ENCODE data around the gene KCNQ5.

KCNQ5 gene

DNA sequence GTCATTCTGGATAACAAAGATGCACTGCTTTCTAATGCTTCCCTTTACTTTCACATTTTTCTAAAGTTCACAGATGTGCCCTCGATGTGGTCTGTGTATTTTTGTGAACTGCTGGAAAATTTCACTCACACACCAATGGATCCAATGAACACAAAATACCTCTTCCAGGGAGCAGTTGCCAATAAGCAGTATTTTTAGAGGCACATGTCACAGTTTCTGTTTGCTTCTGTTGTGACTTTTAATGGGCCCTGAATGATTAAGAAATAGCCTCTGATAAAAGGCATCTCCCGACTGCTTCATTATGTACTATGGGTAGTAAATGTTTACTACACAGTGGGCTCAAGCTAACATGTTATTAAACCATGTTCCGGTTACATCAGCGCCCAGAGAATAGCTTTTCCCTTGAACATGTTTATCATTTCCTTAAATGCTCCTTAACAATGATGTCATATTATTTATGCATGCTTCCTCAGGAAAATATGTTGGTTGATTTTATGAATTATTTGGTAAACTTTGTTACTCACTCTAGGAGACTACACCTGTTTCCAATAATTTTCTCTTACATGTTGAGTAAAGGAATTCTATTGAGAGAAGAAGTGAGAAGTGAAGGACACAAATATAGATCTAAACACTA is 188.0 kb downstream of the KCNQ5 start:
- no peak for TF ChIP-seq ZNF274 (IDR thresholded peaks at IDR 0.05; ENCODE audit: low read depth, low read length)
- no peak overlapping the region for H3K4me3 ChIP-seq (ENCODE audit: low read length)

DNA sequence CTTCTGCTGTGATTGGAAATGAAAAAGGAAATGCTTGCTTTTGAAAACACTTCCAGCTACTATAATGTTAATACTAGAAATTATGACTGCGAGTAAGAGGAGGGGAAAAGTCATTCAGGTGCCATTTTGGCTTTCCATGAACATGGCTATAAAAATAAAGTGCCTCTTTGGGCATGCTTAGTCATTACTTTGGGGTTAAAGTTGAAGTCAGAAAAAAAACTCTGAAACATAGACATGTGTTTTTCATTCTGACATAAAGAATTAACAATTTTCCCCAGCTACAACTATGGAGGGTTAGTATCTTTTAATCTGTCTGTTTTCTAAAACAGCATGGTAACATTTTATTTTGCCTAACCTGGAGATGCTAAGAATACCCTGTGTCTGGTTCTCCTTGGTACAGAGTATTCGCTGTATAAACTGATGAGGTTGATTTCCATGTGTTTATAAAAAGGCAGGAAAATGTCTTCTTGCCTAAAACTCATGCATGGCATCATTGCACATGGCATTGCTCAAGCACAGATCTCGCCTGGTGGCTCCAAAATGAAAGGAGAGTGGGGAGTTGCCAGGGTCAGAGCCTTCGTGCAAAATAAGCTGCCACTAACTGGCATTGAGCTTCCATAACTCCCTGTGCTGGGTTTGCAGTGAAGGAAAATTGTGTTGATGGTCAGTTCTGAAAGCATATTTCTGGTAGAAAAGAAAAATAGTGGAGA is 188.9 kb downstream of the KCNQ5 start:
- no peak overlapping the region for H3K4me3 ChIP-seq (ENCODE audit: low read length)
- no peak for TF ChIP-seq ZNF274 (IDR thresholded peaks at IDR 0.05; ENCODE audit: low read depth, low read length)

DNA sequence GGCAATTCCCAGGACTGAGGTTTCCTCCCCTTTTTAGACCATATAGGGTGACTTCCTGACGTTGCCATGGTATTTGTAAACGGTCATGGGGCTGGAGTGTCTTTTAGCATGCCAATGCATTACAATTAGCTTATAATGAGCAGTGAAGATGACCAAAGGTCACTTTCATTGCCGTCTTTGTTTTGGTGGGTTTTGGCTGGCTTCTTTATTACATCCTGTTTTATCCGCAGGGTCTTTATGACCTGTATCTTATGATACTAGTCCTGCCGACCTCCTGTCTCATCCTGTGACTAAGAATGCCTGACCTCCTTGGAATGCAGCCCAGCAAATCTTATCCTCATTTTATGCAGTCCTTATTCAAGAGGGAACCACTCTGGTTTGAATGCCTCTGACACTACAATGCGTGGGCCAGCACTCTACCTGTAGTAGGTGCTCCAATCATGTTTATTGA is 190.1 kb downstream of the KCNQ5 start:
- no peak for TF ChIP-seq ZNF274 (IDR thresholded peaks at IDR 0.05; ENCODE audit: low read depth, low read length)

DNA sequence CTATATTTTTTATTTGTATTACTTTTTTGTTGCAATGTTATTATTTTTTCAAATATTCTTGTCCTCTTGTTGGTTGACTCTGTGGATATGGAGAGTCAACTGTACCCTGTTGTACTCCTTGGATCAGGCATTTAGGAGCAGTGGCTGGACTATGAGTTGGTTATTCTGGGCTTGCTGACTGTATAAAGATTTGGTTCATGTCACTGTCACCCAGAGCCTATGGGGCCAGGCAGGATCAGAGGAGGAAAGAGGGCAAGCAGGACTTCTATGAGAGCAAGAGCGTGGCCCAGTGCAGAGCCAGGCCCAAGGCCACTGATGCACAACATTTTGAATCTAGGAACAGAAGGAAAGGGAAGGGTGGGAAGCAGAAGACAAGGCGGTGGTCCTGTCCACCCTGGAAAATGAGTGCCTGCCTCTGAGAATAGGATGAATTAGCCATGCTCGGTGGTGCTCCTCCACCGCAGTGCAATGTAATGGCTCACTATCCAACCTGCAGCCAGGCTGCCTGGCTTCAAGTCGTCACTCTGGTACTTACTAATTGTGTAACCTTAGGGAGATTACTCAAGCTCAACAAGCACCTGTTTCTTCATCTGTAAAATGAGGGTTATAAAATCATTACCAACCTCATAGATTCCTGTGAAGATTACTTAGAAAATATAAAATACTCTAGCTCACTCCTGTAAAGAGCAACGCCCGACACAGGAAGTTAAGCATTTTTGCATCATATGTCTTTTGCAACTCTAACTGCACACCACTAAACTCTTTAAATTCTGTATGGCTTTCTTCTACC is 192.1 kb downstream of the KCNQ5 start:
- no peak for TF ChIP-seq ZNF274 (IDR thresholded peaks at IDR 0.05; ENCODE audit: low read depth, low read length)
- H3K4me3 ChIP-seq (ENCODE audit: low read length): no peak overlapping the region

More for the DNA sequence above, 190.1 kb downstream of the KCNQ5 start:
- H3K4me3 ChIP-seq (ENCODE audit: low read length): no peak overlapping the region

DNA sequence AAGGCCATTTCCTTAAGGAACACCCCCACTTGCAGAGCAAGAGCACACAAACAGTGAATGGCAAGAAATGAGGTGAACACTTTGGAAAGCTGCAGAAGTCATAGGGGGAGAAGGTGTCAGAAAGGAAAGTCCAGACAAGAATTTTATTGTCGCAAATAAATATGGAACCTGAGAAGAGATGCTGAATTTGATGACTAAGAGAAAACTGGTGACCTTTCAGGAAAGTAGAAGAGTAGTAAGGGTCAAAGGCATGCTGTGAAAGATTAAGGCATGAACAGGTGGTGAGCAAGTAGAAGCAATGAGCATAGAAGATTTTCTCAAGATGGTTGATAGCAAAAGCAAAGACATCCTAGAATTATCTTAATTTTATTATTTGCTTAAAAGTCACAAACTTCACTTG is 194.2 kb downstream of the KCNQ5 start:
- H3K4me3 ChIP-seq (ENCODE audit: low read length): no peak overlapping the region
- TF ChIP-seq ZNF274 (IDR thresholded peaks at IDR 0.05; ENCODE audit: low read depth, low read length): no peak

DNA sequence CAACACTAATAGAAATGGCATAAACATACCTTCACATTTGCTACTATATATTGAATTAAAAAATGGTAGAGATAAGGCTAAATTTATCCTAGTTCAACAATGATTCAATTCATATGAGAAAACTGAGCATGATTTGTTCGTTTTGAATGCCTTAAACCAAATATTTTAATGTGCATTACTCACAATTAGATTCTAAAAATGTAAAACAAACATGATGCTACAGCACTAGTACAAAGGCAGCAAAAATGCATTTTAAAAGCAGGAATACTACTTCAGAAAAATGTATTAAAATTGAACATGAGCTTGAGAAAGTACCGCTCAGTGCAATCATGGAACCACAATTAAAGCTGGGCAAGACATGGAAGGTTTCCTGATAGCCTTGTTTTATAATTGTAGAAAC is 195.3 kb downstream of the KCNQ5 start:
- no peak overlapping the region for H3K4me3 ChIP-seq (ENCODE audit: low read length)
- no peak for TF ChIP-seq ZNF274 (IDR thresholded peaks at IDR 0.05; ENCODE audit: low read depth, low read length)

DNA sequence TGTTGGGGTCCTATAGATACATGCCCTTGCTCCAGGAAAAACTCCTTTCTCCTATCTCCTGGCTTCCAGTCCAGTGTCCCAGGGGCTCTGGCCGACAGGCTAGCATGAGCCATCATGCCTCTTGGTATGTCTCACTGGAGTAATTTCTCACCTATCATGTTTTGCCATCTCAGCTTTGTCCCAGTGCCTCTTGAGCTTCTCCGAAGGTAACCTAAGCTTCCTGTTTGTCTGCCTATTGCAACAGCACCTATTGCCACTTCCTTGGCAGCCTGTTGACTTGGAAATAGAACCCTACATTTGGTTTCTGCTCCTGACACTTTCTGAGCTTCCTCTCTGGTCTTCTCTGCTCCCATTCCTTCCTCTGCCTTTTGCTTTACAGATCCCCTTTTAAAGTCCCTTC is 197.7 kb downstream of the KCNQ5 start:
- TF ChIP-seq ZNF274 (IDR thresholded peaks at IDR 0.05; ENCODE audit: low read depth, low read length): no peak
- H3K4me3 ChIP-seq (ENCODE audit: low read length): no peak overlapping the region

DNA sequence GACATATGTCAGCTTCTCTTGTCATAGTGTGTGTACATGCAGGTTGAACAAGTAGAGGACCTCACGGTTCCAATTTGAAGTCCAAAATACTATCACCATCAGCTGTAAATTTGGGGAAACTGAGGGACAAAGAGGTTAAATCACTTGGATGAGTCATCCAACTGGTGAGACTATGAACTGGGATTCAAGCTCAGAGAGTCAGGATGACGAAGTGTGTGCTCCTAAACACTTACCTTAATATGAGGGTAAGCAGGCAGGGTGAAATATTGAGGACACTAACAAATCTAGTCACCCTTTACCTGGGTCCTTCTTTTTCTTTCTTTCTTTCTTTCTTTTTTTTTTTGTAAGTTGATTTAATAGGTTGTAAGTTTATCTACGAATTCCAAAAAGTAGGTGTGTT is 198.3 kb downstream of the KCNQ5 start:
- H3K4me3 ChIP-seq (ENCODE audit: low read length): no peak overlapping the region
- TF ChIP-seq ZNF274 (IDR thresholded peaks at IDR 0.05; ENCODE audit: low read depth, low read length): no peak

DNA sequence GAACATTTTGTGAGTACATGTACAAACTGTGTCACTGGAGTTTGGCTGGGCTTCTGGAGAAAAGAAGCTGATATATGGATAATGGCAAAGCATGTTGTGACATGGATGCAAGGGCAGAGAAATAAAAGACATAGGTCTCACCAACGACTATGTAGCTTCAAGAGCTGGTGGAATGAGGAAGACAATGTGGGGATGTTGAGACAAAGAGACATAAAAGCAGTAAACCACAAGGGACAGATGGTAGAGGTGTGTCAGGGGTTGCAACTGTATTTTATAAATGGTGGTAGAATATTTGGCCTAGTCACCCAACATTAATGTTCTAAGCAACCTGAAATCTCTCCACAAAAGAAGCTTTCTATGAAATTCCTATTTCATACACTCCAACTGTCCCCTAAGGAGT is 199.0 kb downstream of the KCNQ5 start:
- H3K4me3 ChIP-seq (ENCODE audit: low read length): no peak overlapping the region
- TF ChIP-seq ZNF274 (IDR thresholded peaks at IDR 0.05; ENCODE audit: low read depth, low read length): no peak

DNA sequence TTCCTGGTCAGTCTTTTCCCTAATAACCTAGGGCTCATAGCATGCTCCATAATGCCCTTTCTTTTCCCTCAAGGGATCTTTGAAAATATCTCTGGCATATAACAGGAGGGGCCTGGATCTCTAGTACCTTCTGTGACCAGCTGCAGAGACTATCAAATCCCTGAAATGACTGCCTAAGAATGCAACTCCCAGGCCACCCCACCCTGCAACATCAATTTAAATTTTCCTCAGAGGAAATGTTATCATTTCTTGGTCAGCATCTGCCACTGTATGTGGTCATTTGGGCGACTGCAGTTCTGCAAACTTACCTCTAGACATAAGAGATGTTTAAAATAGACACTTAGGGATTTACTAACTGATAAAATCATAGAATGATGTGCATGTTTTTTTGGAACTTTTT is 200.2 kb downstream of the KCNQ5 start:
- no peak for TF ChIP-seq ZNF274 (IDR thresholded peaks at IDR 0.05; ENCODE audit: low read depth, low read length)
- no peak overlapping the region for H3K4me3 ChIP-seq (ENCODE audit: low read length)

DNA sequence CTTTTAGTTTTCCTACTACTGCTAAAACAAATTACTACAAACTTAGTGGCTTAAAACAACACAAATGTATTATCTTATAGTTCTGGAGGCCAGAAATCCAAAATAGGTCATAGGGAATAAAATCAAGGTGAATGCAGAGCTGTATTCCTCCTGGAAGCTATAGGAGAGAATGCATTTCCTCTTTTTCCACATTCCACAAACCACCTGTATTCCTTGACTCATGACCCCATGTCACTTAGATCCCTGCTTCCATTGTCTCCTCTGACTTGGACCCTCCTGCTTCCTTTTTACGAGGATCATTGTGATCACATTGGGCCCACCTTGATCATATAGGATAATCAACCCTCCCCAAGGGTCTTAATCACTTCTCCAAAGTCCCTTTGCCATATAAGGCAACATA is 200.8 kb downstream of the KCNQ5 start:
- TF ChIP-seq ZNF274 (IDR thresholded peaks at IDR 0.05; ENCODE audit: low read depth, low read length): no peak
- H3K4me3 ChIP-seq (ENCODE audit: low read length): no peak overlapping the region

DNA sequence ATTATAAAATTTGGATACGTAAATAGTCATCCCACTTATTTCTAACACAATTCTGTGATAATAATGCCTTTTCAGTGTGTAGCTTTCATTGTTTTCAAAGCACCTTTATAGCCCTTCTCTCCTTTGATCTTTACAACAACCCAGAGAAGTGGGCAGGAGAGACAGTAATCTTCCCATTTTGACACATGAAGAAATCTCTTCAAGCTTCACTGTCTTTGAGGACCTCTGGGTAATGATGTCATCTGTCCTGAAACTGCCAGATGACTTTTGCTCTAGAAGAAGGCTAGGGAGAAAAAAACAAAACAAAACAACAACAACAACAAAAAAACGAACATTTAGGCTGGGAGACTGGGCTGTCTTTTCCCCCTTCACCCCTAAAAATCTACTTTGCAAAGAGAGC is 203.0 kb downstream of the KCNQ5 start:
- TF ChIP-seq ZNF274 (IDR thresholded peaks at IDR 0.05; ENCODE audit: low read depth, low read length): no peak
- no peak overlapping the region for H3K4me3 ChIP-seq (ENCODE audit: low read length)

DNA sequence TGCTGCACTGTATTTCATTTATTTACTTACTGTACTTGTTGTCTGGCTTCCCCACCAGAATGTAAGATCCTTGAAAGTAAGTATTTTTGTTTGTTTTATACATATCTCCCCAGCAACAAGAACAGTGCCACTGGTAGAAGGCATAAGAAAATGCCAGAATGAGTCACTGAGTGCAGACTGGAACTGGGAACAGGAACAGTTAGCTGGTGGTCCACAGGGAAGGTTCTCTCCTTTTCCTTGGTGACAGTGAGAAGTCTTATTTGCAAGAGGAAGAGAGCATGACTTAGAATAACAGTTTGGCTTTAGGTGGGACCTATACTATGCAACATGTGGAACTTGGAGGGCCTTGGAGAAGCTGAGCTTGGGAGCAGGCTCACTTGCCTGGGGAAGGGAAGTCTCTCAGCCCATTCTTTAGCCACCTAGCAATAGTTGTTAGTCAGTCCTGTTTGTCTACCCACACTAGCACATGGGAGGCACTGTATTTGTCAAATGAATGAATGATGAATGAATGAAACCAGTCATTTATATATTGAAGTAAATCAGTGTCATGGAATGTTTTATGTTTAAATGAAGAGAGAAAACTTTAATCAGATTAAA is 203.5 kb downstream of the KCNQ5 start:
- no peak for TF ChIP-seq ZNF274 (IDR thresholded peaks at IDR 0.05; ENCODE audit: low read depth, low read length)
- H3K4me3 ChIP-seq (ENCODE audit: low read length): no peak overlapping the region

DNA sequence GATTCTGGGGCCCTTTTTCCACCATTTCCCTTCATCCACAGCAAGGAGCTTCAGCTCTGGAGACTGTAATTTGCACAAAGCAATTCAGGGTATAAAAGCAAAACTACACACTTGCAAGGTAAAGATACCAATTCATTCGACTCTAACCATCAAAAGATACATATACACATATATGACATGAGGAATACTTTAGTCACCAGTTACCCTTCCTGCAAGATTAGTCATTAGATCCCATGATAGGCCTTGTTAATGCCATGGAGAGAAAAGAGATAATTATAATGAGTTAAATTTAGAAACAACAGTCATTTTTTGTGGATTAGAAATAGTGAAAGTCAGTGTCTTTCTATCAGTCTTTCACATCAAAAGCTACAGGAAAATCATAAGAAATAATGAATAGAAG is 204.2 kb downstream of the KCNQ5 start:
- no peak for TF ChIP-seq ZNF274 (IDR thresholded peaks at IDR 0.05; ENCODE audit: low read depth, low read length)
- no peak overlapping the region for H3K4me3 ChIP-seq (ENCODE audit: low read length)
